ENCODE measurements around the gene CMC2.

CMC2 gene

GRCh38 chr16:80972611-80973010 is 34.1 kb downstream of the CMC2 start:
- DNase-seq (ENCODE audit: low read depth), result no peak

- no peak for DNase-seq (ENCODE audit: low read depth)
Observed at GRCh38 chr16:80971819-80972218, 34.9 kb downstream of the CMC2 start.

GRCh38 chr16:80969114-80969484 is 37.6 kb downstream of the CMC2 start:
- no peak for DNase-seq (ENCODE audit: low read depth)

GRCh38 chr16:80968386-80969113 is 38.1 kb downstream of the CMC2 start:
- no peak for DNase-seq (ENCODE audit: low read depth)

GRCh38 chr16:80966617-80967016 is 40.1 kb downstream of the CMC2 start:
- DNase-seq (ENCODE audit: low read depth), result no peak

GRCh38 chr16:80964351-80964750 is 42.3 kb downstream of the CMC2 start:
- DNase-seq (ENCODE audit: low read depth), result no peak

DNA sequence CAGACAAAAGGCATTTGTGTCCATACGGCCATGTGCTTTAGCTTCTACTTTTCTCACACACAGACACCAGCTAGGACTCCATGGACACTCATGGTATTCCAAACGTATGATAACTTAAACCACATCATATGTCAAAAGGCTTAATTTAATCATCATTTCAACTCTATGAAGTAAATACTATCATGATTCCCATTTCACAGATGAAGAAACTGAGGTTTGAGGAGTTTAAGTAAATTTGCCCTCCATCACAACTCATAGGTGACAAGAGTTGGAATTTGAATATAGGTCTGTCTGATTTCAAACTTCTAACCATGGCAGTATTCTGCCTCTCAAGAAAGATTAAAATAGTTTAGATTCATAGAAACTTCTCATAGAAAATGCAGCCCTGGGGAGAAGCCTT is 43.8 kb downstream of the CMC2 start:
- no peak for DNase-seq (ENCODE audit: low read depth)

GRCh38 chr16:80958284-80958683 is 48.4 kb downstream of the CMC2 start:
- DNase-seq (ENCODE audit: low read depth), result no peak

- DNase-seq (ENCODE audit: low read depth), result no peak
Observed at GRCh38 chr16:80954985-80955384, 51.7 kb downstream of the CMC2 start.

GRCh38 chr16:80948886-80949493 is 57.7 kb downstream of the CMC2 start:
- no peak for DNase-seq (ENCODE audit: low read depth)

DNA sequence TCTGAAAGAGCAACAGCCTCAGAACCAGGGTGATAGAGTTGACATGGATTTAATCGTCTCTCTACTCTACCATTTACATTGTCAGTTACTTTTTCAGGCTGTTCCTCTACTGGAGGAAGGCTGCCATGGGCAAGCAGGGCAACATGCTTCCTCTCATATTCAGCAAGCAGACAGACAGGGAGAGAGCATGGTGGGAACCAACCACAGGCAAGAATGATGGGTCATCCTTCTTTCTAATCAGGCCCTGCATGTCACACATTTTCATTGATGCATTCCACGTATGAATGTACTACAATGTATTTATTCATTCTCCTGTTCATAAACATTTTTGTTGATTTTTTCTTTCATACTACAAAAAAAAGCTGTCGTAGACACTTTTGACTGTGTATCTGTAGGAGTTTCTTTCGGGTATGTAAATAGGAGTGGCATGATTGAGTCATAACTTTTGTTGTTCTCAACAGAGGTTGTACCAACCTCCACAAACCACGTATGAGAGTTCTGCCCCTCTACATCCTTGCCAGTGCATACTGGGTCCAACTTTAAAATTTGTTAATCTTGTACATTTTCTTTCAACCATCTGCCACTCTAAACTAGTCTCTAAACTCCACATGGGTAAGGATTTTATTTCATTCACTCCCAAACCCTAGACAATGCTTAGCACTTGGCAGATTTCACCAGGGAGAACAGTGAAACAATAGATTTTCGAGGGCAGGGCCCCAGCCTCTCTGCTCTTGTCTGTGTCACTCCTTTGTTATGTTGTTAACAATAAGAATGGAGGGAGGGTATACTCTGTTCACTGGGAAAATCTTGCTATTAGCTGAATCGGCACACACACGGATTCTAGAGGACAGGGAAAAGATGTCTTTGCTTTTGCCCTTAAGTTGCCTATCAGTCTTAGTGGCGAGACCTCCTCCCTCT is 58.7 kb downstream of the CMC2 start:
- DNase-seq (ENCODE audit: low read depth), result no peak

GRCh38 chr16:80947239-80947638 is 59.4 kb downstream of the CMC2 start:
- no peak for DNase-seq (ENCODE audit: low read depth)

GRCh38 chr16:80946481-80946880 is 60.2 kb downstream of the CMC2 start:
- DNase-seq (ENCODE audit: low read depth), result no peak

GRCh38 chr16:80940069-80940856 is 66.4 kb downstream of the CMC2 start:
- DNase-seq (ENCODE audit: low read depth), result no peak

DNA sequence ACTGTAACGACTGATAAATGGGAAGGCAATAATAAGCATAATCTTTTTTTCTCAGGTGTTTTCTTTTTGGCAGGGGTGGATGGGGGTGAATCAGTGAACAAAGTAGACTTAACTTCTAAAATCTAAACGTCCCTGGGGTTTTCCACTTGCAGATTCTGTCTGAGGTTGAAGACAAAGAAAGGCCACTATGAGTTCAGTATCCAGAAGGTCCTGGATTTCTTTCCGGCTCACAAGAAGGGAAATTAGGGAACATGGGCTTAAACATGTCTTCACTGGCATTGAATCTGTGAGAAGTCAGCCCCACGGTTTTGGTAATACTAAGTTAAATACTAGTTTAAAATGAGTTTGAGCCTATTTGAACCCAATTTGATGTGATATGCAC is 67.8 kb downstream of the CMC2 start:
- no peak for DNase-seq (ENCODE audit: low read depth)

DNA sequence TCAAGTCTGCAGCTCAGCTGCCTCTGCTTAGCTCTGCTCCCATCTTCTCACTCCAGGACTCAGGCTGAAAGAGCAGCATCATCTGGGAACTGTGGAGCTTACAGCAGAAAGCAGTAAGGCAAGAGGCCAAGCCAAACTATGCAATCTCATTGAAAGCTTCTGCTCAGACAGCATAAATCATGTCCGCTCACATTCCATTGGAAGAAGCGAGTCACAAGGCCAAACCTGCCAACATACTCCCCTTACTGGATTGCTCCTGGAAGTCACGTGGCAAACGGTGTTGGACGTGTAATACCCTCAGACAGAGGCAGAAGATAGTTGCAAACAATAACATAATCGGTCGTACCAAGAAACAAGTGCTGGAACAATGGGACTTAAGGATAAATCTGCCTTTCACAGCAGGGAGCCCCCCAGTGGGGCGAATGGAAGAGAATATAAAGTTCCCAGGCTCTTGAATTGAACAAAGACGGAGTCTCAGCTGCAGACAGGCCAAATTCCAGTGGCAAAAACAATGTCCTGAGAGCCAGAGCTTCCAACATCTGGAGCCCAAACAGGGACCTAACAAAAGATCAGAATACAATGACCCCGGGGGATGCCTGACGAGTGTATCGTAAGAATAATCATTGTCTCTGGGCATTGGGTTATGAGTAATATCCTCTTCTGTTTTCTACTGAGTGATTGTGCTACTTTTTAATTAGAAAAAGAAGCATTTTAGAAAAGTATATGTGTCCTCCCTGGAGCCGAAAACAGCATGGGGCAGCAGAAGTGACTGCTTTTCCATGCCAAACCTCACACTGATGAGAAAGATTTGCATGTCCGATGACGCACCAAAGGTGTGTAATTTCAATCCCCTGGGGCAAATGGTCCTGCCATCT is 68.4 kb downstream of the CMC2 start:
- DNase-seq (ENCODE audit: low read depth), result no peak

- no peak for DNase-seq (ENCODE audit: low read depth)
Observed at GRCh38 chr16:80936410-80936809, 70.3 kb downstream of the CMC2 start.

DNA sequence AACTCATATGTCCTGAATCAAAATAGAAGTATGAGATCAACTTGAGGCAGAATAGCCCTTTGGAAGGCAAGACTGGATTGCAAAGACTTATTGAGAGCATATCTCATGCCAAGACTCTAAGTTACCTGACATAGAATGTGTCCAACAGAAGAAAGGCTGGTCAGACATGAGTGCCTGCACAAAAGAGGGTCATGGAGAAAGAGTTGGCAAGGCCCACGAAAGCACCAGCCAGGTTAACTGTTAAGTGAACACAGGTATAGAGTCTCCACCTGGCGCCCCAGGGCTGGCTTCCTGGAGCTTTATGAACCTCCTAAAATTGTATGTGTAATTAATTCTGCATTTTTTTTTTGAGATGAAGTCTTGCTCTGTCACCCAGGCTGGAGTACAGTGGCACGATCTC is 71.0 kb downstream of the CMC2 start:
- DNase-seq (ENCODE audit: low read depth), result no peak

DNA sequence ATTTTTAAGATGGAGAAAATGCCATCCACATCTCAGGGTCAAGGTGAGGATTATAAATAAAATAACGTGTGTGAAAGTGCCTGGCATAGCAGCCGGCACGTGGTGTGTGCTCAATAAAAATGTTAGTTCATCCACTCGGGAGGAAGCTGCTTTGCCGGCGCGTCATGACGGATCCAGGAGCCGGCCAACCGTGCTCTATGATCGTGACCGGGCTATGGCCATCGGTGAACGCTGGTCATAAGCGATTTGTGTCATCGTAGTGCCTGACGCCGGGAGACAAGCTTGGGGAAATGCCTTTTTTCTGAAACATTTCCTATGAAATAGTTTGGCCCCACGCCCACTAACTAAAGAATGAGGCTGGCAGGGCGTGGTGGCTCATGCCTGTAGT is 74.0 kb downstream of the CMC2 start:
- no peak for DNase-seq (ENCODE audit: low read depth)

DNA sequence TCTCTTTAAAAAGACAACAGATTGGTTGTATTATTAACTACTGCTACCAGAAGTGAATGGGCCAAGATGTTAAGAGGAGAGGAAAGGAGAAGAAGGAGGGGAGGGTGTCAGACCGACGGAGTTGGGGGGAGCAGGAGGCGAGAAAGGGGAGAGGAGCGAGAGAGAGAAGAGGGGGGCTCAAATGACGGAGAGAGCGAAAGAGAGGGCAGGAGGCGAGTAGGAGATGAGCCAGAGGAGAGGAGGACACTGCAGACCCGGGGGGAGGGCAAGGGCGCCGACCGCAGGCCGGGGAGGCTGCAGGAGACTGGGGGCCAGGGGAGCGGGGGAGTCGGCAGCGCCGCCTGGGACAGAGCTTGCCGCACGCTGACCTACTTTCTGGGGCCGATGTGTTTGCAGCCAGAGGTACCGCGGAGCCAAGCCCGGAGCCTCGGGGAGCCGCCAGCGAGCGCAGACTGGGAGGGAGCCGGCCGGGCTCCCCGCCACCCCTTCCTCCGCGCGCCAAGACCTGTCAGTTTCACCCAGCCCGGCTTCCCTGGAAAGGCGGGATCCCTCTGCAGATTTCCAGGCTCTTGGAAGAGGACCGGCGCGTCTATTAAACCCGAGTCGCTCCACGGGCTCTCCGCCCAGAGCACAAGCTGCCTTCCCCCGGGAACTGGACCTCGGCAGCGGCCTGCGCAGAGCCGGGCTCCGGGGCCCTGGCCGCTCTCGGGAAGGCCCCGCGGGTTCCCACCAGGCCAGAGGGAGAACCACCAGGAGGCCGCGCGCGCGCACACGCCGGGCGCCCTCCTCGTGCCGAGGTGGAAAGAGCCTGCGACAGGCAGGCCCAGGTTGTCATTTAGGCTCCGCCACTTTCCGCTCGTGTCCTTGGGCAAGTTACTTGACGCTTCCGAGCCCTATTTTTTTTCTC is 74.6 kb downstream of the CMC2 start:
- DNase-seq (ENCODE audit: low read depth), result no peak

All from activated gamma-delta T cell treated with anti-CD3 and anti-CD28 coated beads, Interleukin-2, amount 50 U/mL, for 16 hours (primary cell).